ENCODE data around the gene SPRN.

The SPRN gene

DNA sequence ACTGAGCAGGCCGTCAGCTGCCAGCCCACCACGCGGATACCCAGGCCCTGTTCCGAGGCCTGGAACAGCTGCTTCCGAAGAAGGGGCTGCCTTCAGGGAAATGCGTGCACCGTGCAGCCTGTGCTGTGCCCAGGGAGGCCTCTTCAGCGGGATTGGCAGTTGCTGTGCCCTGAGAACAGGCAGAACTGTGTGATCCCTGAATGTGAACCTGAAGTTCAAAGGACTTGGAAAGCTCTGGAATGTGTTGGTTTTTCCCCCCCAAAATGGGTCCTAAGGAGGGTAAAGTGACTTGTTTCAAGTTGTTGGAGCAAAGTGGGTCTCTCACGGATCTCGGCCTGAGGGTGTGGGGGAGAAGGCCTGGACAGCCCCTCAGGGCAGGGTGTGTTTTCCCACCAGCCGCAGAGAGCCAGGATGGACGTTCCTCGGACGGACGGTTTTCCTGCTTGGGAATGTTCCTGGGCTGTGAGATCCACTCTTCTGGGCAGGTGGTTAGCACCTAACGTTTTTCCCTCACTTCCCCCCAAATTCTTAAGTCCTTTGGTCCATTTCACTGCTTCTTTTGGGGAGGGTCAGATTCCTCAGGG lies 2.1 kb downstream of the SPRN start:
- Histone ChIP-seq H3K9me3 (no peaks in the 10 kb centered on the region), H3K4me3 (ENCODE audit: low read depth in 1 of 2, low read length in 1 of 2) (no peak overlapping the region), H3K36me3 (peaks cover 19% of the 10 kb centered on the region), H3K27me3 (peaks cover 40% of the 10 kb centered on the region), H3K4me1 (ENCODE audit: control insufficient read depth in 1 of 2, insufficient read depth in 1 of 2, low read depth in 1 of 2, low read length in 1 of 2) (no peaks in the 10 kb centered on the region), H3K27ac (no peak overlapping the region)
- TF ChIP-seq, protein P1, sequence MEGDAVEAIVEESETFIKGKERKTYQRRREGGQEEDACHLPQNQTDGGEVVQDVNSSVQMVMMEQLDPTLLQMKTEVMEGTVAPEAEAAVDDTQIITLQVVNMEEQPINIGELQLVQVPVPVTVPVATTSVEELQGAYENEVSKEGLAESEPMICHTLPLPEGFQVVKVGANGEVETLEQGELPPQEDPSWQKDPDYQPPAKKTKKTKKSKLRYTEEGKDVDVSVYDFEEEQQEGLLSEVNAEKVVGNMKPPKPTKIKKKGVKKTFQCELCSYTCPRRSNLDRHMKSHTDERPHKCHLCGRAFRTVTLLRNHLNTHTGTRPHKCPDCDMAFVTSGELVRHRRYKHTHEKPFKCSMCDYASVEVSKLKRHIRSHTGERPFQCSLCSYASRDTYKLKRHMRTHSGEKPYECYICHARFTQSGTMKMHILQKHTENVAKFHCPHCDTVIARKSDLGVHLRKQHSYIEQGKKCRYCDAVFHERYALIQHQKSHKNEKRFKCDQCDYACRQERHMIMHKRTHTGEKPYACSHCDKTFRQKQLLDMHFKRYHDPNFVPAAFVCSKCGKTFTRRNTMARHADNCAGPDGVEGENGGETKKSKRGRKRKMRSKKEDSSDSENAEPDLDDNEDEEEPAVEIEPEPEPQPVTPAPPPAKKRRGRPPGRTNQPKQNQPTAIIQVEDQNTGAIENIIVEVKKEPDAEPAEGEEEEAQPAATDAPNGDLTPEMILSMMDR (IDR thresholded peaks at IDR 0.05), result no peak

DNA sequence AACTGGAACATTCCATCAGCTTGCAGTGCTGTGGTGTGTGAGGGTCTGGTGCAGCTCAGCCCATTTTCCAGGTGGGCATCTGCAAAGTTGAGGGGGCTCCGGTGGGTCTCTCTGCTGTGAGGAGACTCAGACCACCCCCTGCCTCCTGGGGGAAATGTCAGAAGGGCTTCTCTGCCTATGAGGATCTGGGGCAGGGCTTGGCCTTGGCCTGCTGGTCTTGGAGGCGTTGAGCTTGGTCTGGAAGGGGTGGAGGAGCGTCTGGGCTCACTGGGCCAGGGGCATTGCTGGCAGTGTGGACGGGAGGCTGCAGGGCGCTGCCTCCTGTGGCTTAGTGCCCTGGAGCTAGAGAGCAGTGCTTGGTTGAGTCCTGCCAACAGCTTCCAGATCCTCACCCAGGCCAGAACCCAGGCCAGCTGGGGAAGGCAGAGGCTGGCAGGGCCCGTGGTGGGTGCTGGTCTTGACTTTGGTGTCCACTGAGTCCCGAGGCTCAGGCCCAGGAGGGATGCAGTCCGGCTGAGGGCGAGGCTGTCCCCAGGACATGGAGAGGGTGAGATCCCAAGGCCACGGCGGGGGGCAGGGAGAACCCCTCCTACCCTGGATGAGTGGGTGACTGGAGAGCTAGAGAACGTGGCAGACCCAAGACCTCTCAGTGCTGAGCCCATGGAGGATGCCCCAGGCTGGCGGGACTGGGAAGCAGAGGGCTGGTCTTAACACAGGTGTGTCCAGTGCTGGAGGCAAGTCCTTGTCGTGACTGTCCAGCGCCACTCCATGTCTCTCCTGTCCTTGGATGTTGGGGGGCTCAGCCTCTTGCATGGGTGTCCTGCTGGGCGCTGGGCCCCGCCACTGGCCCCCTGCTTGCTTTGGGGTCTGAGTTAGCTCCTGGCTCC lies 2.8 kb downstream of the SPRN start:
- H3K27me3 ChIP-seq, result peaks cover 40% of the 10 kb centered on the region
- no peaks in the 10 kb centered on the region for H3K9me3 ChIP-seq
- TF ChIP-seq, protein P1 (IDR thresholded peaks at IDR 0.05), result no peak
- H3K27ac ChIP-seq, result no peak overlapping the region
- peaks cover 19% of the 10 kb centered on the region for H3K36me3 ChIP-seq
- H3K4me3 ChIP-seq (ENCODE audit: low read depth in 1 of 2, low read length in 1 of 2), result no peak overlapping the region
- no peaks in the 10 kb centered on the region for H3K4me1 ChIP-seq (ENCODE audit: control insufficient read depth in 1 of 2, insufficient read depth in 1 of 2, low read depth in 1 of 2, low read length in 1 of 2)

DNA sequence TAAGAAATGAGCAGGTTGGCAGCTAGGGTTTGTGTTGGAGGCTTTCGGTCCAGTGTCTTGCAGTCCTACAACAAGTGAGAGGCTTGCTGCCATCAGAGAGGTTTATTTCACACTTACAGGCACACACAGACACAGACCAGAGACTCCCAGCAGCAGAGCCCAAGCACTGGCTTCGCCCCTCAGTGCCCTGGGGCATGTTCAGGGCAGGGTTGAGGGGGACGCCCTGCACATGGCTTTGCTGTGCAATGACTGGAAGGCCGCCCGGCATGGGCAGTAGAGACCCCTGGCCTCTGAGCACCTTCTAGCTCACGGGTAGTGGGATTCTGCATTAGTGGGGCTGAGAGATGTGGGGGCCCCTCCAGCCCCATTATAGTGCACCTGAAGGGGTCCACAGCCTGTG lies 3.8 kb downstream of the SPRN start:
- no peaks in the 10 kb centered on the region for H3K4me1 ChIP-seq (ENCODE audit: control insufficient read depth in 1 of 2, insufficient read depth in 1 of 2, low read depth in 1 of 2, low read length in 1 of 2)
- TF ChIP-seq, protein P1 (IDR thresholded peaks at IDR 0.05), result no peak
- no peak overlapping the region for H3K4me3 ChIP-seq (ENCODE audit: low read depth in 1 of 2, low read length in 1 of 2)
- H3K36me3 ChIP-seq, result peaks cover 19% of the 10 kb centered on the region
- no peak overlapping the region for H3K27ac ChIP-seq
- no peaks in the 10 kb centered on the region for H3K9me3 ChIP-seq
- peaks cover 40% of the 10 kb centered on the region for H3K27me3 ChIP-seq

DNA sequence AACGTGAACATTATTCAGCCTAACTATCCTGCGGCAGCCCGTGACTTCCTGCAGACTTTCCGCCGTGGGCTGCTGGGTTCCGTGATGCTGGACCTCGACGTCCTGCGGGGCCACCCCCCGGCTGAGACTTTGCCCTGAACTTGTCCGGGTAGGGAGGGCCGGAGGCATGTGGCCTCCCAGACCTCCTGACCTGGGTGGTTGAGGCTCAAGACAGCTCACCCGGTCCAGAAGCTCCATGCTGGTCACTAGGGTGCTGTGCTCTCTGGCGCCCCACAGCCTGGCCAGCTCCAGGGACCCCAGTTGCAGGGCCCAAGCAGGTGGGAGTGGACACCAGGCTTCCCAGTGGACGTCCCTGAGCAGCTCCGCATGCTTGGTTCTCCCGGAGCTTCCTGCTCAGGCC lies 4.4 kb downstream of the SPRN start:
- TF ChIP-seq, protein P1 (IDR thresholded peaks at IDR 0.05), result no peak
- Histone ChIP-seq H3K9me3 (no peaks in the 10 kb centered on the region), H3K4me1 (ENCODE audit: control insufficient read depth in 1 of 2, insufficient read depth in 1 of 2, low read depth in 1 of 2, low read length in 1 of 2) (no peaks in the 10 kb centered on the region), H3K27ac (no peak overlapping the region), H3K27me3 (peaks cover 35% of the 10 kb centered on the region), H3K36me3 (peaks cover 19% of the 10 kb centered on the region), H3K4me3 (ENCODE audit: low read depth in 1 of 2, low read length in 1 of 2) (no peak overlapping the region)

DNA sequence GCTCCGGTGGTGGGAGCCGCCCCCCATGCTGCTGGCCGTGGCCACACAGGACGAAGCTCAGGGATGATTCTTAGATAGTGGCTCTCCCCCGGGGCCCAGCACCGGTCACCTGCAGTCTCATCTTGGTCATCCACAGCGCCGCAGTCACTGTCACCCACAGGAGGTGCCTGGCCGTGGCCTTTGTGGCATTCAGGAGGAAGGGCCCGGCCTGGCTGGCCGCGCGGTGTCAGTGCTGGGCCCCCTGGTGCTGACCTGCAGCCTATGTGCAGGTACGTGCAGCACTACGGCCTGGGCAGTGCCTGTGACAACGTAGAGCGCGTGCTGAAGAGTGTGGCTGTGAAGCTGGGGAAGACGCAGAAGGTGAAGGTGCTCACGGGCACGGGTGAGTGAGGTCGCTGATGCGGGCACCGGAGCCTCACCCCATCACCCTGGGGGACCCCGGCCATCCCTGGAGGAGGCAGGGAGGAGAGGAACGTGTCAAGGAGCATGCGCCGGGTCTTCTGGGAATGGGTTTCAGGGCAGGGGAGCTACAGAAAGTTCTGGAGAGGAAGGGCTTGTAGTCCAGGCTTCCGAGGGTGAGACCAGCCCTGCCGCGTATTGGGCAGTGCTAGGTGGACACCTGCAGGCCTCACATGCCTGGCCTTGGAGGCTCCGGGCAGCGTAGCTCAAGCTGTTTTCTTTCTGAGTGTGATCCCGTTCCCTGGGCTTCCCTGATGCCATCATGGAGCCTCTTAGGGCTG lies 5.0 kb downstream of the SPRN start:
- no peaks in the 10 kb centered on the region for H3K4me1 ChIP-seq (ENCODE audit: control insufficient read depth in 1 of 2, insufficient read depth in 1 of 2, low read depth in 1 of 2, low read length in 1 of 2)
- peaks cover 19% of the 10 kb centered on the region for H3K36me3 ChIP-seq
- TF ChIP-seq, protein P1 (IDR thresholded peaks at IDR 0.05), result no peak
- no peaks in the 10 kb centered on the region for H3K9me3 ChIP-seq
- H3K27ac ChIP-seq, result no peak overlapping the region
- no peak overlapping the region for H3K4me3 ChIP-seq (ENCODE audit: low read depth in 1 of 2, low read length in 1 of 2)
- peaks cover 30% of the 10 kb centered on the region for H3K27me3 ChIP-seq
